IMR-90 (cell line): Measurements from ENCODE around the gene TPSG1. TPM values are rescaled to one million over a fixed set of nuclear protein-coding genes. Genes with fewer than 3 reads are reported as not detected.

Experiments
- CEBPB ChIP-seq: IDR thresholded peaks from 2 replicates; pipeline ENCODE4 v1.6.1; 2012; ENCODE audit warnings: low read depth, low read length, improper control_type of control experiment
- CTCF ChIP-seq: conservative IDR thresholded peaks from 2 replicates; pipeline ENCODE4 v1.5.1; 2012; ENCODE audit warnings: mild to moderate bottlenecking, low read depth, low read length, improper control_type of control experiment
- polyA plus RNA-seq, 3 experiments: library from polyadenylated mRNA; depleted of rRNA; stranded (reverse); fragments of >200 nt; gene quantifications; 2 replicates each; pipeline ENCODE4 v1.2.3, GENCODE V29; 2012; ENCODE audit warnings: low replicate concordance in 1 of 3
- total RNA-seq: library from RNA; depleted of rRNA; stranded (reverse); fragments of >200 nt; gene quantifications from 2 replicates; pipeline ENCODE4 v1.2.3, GENCODE V29; 2012

The TPSG1 gene
- total and polyA plus RNA-seq, 2 of the 4 experiments (the other 2 are of a cell fraction): not detected

GRCh38 chr16:1221628-1222552, 3.2 kb downstream of the TPSG1 start (continued):
- TF ChIP-seq CTCF: no peak
- TF ChIP-seq CEBPB: no peak
